ENCODE results near the gene DDX19B. TPM values are rescaled to one million over a fixed set of nuclear protein-coding genes. Genes with fewer than 3 reads are reported as not detected.
A peak's percentile ranks its signal among the peaks of the same experiment; 100 is the strongest.
"Not testable (repeated sequence)": the region's sequence is repeated elsewhere in the genome, so short reads cannot be mapped to it uniquely, and the experiment has no call there.

The DDX19B gene
- total RNA-seq, 1 donor from 2014 or later, result 45.2 TPM

- H3K27ac Mint-ChIP-seq (ENCODE audit: unreplicated experiment), result peak overlapping the region; percentile 27
- H3K4me1 Mint-ChIP-seq, result no peaks in the 10 kb centered on the region
- no peaks in the 10 kb centered on the region for H3K27me3 Mint-ChIP-seq (ENCODE audit: low read depth)
- TF ChIP-seq CTCF (conservative IDR thresholded peaks at IDR 0.05), result no peak
- H3K4me3 Mint-ChIP-seq, result no peak overlapping the region
- peaks cover 15% of the 10 kb centered on the region for H3K36me3 Mint-ChIP-seq (ENCODE audit: low read depth)
- no peak for DNase-seq (ENCODE audit: low read depth, low spot score)
- no peaks in the 10 kb centered on the region for H3K9me3 Mint-ChIP-seq
Observed at GRCh38 chr16:70258065-70258464, 40.9 kb upstream of the DDX19B start.

GRCh38 chr16:70258946-70259345 lies 40.0 kb upstream of the DDX19B start:
- no peaks in the 10 kb centered on the region for H3K27me3 Mint-ChIP-seq (ENCODE audit: low read depth)

GRCh38 chr16:70259903-70260302 lies 39.1 kb upstream of the DDX19B start:
- H3K27me3 Mint-ChIP-seq (ENCODE audit: low read depth); H3K27ac Mint-ChIP-seq (ENCODE audit: unreplicated experiment); DNase-seq (ENCODE audit: low read depth, low spot score); H3K4me3 Mint-ChIP-seq; H3K9me3 Mint-ChIP-seq; H3K4me1 Mint-ChIP-seq: not testable (repeated sequence)
- peaks cover 12% of the 10 kb centered on the region for H3K36me3 Mint-ChIP-seq (ENCODE audit: low read depth)

More at GRCh38 chr16:70258946-70259345, 40.0 kb upstream of the DDX19B start:
- peaks cover 12% of the 10 kb centered on the region for H3K36me3 Mint-ChIP-seq (ENCODE audit: low read depth)
- no peaks in the 10 kb centered on the region for H3K4me1 Mint-ChIP-seq
- no peak for TF ChIP-seq CTCF (conservative IDR thresholded peaks at IDR 0.05)
- H3K27ac Mint-ChIP-seq (ENCODE audit: unreplicated experiment), result no peak overlapping the region
- no peak for DNase-seq (ENCODE audit: low read depth, low spot score)
- no peaks in the 10 kb centered on the region for H3K9me3 Mint-ChIP-seq
- no peak overlapping the region for H3K4me3 Mint-ChIP-seq

- H3K4me1 Mint-ChIP-seq, result no peaks in the 10 kb centered on the region
- H3K36me3 Mint-ChIP-seq (ENCODE audit: low read depth), result peaks cover 22% of the 10 kb centered on the region
- no peak overlapping the region for H3K4me3 Mint-ChIP-seq
- no peaks in the 10 kb centered on the region for H3K9me3 Mint-ChIP-seq
- no peaks in the 10 kb centered on the region for H3K27me3 Mint-ChIP-seq (ENCODE audit: low read depth)
- TF ChIP-seq CTCF (conservative IDR thresholded peaks at IDR 0.05), result peak; percentile 68
- DNase-seq (ENCODE audit: low read depth, low spot score), result peak; percentile 58
- H3K27ac Mint-ChIP-seq (ENCODE audit: unreplicated experiment), result no peak overlapping the region
Observed at GRCh38 chr16:70267516-70267915, 31.5 kb upstream of the DDX19B start.

- not testable (repeated sequence) for H3K4me1 Mint-ChIP-seq; DNase-seq (ENCODE audit: low read depth, low spot score); H3K4me3 Mint-ChIP-seq; H3K27ac Mint-ChIP-seq (ENCODE audit: unreplicated experiment); H3K27me3 Mint-ChIP-seq (ENCODE audit: low read depth); H3K9me3 Mint-ChIP-seq
- H3K36me3 Mint-ChIP-seq (ENCODE audit: low read depth), result peaks cover 21% of the 10 kb centered on the region
Observed at GRCh38 chr16:70267922-70268321, 31.1 kb upstream of the DDX19B start.

GRCh38 chr16:70269471-70269870 lies 29.5 kb upstream of the DDX19B start:
- no peaks in the 10 kb centered on the region for H3K27me3 Mint-ChIP-seq (ENCODE audit: low read depth)
- H3K4me3 Mint-ChIP-seq, result no peak overlapping the region
- peaks cover 22% of the 10 kb centered on the region for H3K36me3 Mint-ChIP-seq (ENCODE audit: low read depth)
- H3K4me1 Mint-ChIP-seq, result no peaks in the 10 kb centered on the region
- DNase-seq (ENCODE audit: low read depth, low spot score), result no peak
- no peak for TF ChIP-seq CTCF (conservative IDR thresholded peaks at IDR 0.05)
- H3K9me3 Mint-ChIP-seq, result no peaks in the 10 kb centered on the region
- no peak overlapping the region for H3K27ac Mint-ChIP-seq (ENCODE audit: unreplicated experiment)

- Mint-ChIP-seq H3K4me3 (no peak overlapping the region), H3K27ac (ENCODE audit: unreplicated experiment) (no peak overlapping the region), H3K4me1 (no peaks in the 10 kb centered on the region), H3K9me3 (no peaks in the 10 kb centered on the region), H3K36me3 (ENCODE audit: low read depth) (peaks cover 20% of the 10 kb centered on the region), H3K27me3 (ENCODE audit: low read depth) (no peaks in the 10 kb centered on the region)
- no peak for DNase-seq (ENCODE audit: low read depth, low spot score)
- TF ChIP-seq CTCF (conservative IDR thresholded peaks at IDR 0.05), result no peak
Observed at GRCh38 chr16:70270176-70270575, 28.8 kb upstream of the DDX19B start.
